Left ventricle myocardium inferior (tissue), 1 donor: ENCODE data around the gene C1QL4. TPM values are rescaled to one million over a fixed set of nuclear protein-coding genes. Genes with fewer than 3 reads are reported as not detected.

Experiments used
- DNase-seq: peaks from one replicate; pipeline ENCODE4 v3.0.0-alpha.2; 2020
- H3K27ac ChIP-seq: fragments of 200-600 bp; replicated peaks from 2 replicates; pipeline ENCODE4 v1.8.0; 2021
- H3K27me3 ChIP-seq: fragments of 200-600 bp; 2 replicates; pipeline ENCODE4 v1.8.0; 2021; ENCODE audit warnings: low read depth
- H3K36me3 ChIP-seq: fragments of 200-600 bp; 2 replicates; pipeline ENCODE4 v1.8.0; 2021
- H3K4me1 ChIP-seq: fragments of 200-600 bp; 2 replicates; pipeline ENCODE4 v1.8.0; 2021
- H3K4me3 ChIP-seq: fragments of 200-600 bp; 2 replicates; pipeline ENCODE4 v1.8.0; 2021; ENCODE audit warnings: mild to moderate bottlenecking, moderate library complexity
- H3K9me3 ChIP-seq: fragments of 200-600 bp; replicated peaks from 2 replicates; pipeline ENCODE4 v1.8.0; 2021
- CTCF ChIP-seq: fragments of 200-600 bp; IDR thresholded peaks from 2 replicates; pipeline ENCODE4 v1.8.0; 2021; ENCODE audit warnings: antibody characterized with exemption, mild to moderate bottlenecking, borderline replicate concordance
- intact Hi-C: fragments of 100-400 bp; cut with micrococcal nuclease; formaldehyde crosslinking; loops from one replicate; pipeline ENCODE4 v1.11.0; 2022
- total RNA-seq: library from RNA; stranded (reverse); fragmentation: NEBNext Ultra II Directional; extraction: Animal tissue kit (Norgen Biotek cat#: 25700); gene quantifications from one replicate; pipeline ENCODE4 v1.2.1, GENCODE V29; 2021
- donor health status: DM: no; HTN: yes; CAD: no; lungs with severe emphysema.

The C1QL4 gene
- total RNA-seq, 1 donor from 2014 or later = not detected

DNA sequence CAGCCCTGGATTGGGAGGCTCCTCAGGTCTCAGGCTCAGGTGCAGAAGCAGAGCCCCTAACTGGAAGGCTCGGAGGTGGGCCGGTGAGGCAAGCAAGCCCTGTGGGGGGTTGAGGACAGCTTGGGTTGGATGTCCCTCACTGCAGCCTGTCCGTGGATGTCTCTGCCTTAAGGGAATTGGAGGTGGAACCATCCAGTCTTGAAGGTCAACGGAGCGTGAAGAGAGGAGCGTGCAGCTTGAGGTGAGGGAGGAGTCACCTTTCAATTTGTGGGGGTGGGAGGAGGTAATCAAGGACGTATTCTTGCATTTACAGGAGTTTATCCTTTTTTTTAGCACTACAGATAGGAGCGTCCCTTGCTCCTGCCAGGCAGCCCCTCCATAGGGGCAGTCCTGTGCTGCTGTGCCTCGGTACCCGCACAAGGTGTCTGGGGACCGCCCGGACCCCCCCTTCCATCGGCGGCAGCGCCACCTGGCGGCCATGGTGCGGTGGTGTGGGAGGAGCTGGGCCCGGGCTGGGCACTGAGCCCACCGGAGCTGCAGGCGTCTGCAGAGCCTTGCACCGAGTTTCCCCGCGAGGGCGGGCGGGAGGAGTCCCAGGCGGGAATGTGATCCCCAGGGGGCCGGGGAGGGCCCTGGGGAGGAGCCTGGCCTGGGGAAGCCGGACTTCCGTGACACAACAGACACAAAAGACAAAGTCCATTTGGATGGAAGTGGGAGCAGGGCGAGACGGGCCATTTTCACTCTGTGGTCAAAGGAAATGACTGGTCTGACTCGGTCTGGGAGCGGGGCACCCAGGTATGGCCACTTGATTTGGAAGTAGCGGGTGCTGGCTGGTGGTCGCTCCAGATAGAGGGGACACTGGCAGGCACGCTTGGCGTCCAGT is 10.6 kb upstream of the C1QL4 start:
- peaks cover 52% of the 10 kb centered on the region for H3K4me1 ChIP-seq
- peak; percentile 69 for DNase-seq
- peak overlapping the region; percentile 63 for H3K4me3 ChIP-seq
- H3K9me3 ChIP-seq = no peaks in the 10 kb centered on the region
- peak; percentile 98 for TF ChIP-seq CTCF
- no peak overlapping the region for H3K27ac ChIP-seq
- intact Hi-C loops = no loop called here
- H3K36me3 ChIP-seq = no peaks in the 10 kb centered on the region
- H3K27me3 ChIP-seq = peaks cover 100% of the 10 kb centered on the region

DNA sequence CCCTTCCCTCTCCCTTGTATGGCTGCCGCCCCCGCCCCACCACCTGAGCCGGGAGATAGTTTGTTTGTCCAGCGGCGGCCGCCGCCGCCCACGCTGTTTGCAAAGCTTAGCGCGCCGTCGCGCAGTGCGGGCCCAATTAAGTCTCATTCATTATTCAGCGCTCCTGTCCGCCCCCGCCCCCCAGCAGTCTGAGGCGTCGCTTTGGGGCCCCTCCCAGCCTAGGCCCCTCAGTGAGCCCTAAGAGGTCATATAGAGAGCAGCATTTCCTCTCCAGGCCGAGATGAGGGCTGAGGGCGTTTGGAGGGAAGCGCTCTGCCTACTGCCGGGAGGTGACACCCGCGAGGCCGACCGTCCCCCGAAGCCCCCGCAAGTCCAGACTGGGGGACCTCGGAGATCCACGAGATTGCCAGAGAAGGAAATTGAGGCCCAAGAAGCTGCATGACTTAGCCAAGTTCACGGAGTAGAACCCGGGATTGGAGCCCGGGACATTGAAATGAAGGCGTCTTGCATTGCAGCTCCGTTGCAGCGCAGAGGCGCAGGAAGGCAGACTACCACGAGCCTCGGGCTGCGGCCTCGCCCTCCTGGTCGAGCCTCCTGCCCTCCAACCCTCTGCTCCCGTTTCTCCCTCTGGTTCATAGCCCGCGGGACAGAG is 9.8 kb upstream of the C1QL4 start, which contains the start of gene DNAJC22:
DNAJC22 (plus strand) TSS at position 230 of the 652 bp plus-strand sequence. CDS start 1,985 bp downstream, outside the sequence.
- Histone ChIP-seq H3K4me3 (peak within 1 kb of the TSS; percentile 63), H3K36me3 (no peaks in the 10 kb centered on the region), H3K27ac (no peak within 1 kb of the TSS), H3K27me3 (peaks cover 100% of the 10 kb centered on the region), H3K9me3 (no peaks in the 10 kb centered on the region), H3K4me1 (peaks cover 60% of the 10 kb centered on the region)
- DNase-seq = no peak
- intact Hi-C loops = no loop called here
- no peak for TF ChIP-seq CTCF

DNA sequence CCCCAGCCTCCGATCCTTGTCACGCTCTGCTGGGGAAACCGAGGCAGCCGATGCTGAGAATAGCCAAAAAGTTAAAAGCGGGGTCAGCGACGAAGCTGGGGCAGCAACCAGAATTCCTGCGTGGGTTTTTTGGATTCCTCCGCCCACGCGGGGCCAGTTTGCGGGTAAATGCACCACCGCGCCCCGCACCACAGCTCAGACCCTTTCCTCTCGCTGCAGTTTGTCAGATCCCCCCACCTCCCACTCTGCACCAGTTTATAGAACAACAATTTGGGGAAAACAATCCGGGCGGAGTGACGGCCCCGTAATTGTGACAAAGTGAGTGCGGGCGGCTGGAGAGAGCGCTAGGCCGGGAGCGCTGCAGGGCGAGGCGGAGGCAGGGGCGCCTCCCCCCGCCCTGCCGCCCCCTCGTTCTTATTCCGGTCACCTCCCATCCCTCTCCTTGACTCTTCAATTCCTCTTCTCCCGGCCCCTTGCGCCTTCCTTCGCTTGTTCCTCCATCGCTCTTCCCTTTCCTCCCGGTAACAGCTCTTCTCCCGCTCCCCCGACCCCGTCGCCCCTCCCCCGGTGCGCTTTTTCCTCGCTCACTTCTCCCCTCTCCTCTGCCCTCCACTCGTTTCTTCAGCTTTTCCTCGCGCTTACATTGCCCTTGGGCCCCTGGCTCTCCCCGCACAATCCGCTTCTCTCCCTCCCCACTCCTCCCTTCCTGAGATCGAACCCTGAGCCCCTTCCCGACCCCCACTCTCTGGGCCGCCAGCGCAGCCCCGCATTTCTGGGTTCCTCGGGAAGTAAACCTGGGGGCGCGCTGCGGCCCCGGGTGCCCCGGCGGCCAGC is 9.1 kb upstream of the C1QL4 start:
- no peak for DNase-seq
- TF ChIP-seq CTCF = no peak
- intact Hi-C loops = no loop called here
- Histone ChIP-seq H3K27me3 (peaks cover 100% of the 10 kb centered on the region), H3K36me3 (no peaks in the 10 kb centered on the region), H3K9me3 (no peaks in the 10 kb centered on the region), H3K4me3 (peak overlapping the region; percentile 63), H3K4me1 (peaks cover 61% of the 10 kb centered on the region), H3K27ac (no peak overlapping the region)

DNA sequence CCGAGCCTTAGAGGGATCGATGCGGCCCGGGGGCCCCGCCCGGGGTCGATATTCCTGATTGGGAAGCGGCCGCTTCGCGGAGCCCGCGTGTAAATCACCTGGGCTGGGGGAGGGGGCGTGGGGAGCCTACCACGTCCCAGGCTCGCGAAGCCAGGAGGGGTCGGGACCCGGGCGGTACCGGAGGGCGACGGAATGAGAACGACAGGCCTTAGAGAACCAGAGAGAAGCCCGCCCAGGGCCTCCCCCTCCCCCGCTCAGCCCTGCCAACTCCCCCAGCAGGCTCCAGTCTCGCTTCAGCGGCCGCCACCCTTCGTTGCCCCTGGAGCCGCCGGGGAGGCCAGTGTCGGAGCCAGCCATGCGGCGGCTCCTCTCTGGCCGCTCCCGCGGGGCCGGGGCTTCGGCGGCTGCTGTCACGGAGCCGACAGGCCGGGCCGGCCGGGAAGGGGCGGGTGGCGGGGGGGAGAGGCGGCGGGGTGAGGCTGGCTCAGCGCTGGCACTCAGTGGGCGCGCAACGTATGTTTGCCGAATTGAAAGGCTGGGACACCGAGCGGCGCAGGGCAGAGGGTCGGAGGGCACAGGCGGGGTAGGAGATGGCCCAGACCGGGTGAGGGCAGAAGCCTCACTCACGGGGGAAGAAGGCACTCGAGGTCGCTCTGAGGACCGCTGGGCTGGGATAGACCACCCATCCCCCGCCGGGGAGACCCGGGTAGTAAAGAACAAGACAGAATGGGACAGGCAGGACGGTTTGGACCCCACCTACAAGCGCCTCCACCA is 8.2 kb upstream of the C1QL4 start:
- Histone ChIP-seq H3K27me3 (peaks cover 100% of the 10 kb centered on the region), H3K9me3 (no peaks in the 10 kb centered on the region), H3K27ac (no peak overlapping the region), H3K4me1 (peaks cover 61% of the 10 kb centered on the region), H3K36me3 (no peaks in the 10 kb centered on the region), H3K4me3 (peak overlapping the region; percentile 63)
- no peak for DNase-seq
- no peak for TF ChIP-seq CTCF
- intact Hi-C loops = no loop called here
